K562 (cell line): ENCODE data around the gene THAP9. TPM values are rescaled to one million over a fixed set of nuclear protein-coding genes. Genes with fewer than 3 reads are reported as not detected.
A peak's percentile ranks its signal among the peaks of the same experiment; 100 is the strongest.

Experiments used
- ATF7 ChIP-seq: fragments of 450-650 bp; IDR thresholded peaks from 2 replicates; pipeline ENCODE4 v1.7.1; 2014; ENCODE audit warnings: mild to moderate bottlenecking, moderate library complexity
- BDP1 ChIP-seq: IDR thresholded peaks from 3 replicates; pipeline ENCODE4 v1.6.1; 2011; ENCODE audit not compliant: insufficient read length, insufficient read depth
- CBFB ChIP-seq: sonication (generic); formaldehyde crosslinking; IDR thresholded peaks from 2 replicates; pipeline ENCODE4 v1.4.0; 2020; ENCODE audit warnings: mild to moderate bottlenecking, missing genetic modification reagents
- CC2D1A ChIP-seq: fragments of 450-650 bp; IDR thresholded peaks from 2 replicates; pipeline ENCODE4 v1.6.1; 2017; ENCODE audit warnings: mild to moderate bottlenecking
- FOXA3 ChIP-seq, 2 experiments: fragments of 450-650 bp in 1 of 2; sonication (generic) in 1 of 2; formaldehyde crosslinking; IDR thresholded peaks in 1 of 2; conservative IDR thresholded peaks in 1 of 2; 2 replicates each; pipeline versions ENCODE4 v1.4.0 to v1.8.0; 2020 to 2022; ENCODE audit warnings: mild to moderate bottlenecking in 2 of 2, missing genetic modification reagents in 1 of 2
- GTF2A2 ChIP-seq: IDR thresholded peaks from 2 replicates; pipeline ENCODE4 v1.6.1; 2016; ENCODE audit warnings: mild to moderate bottlenecking, missing genetic modification characterization, missing compliant biosample characterization
- GTF2E2 ChIP-seq: fragments of 200-800 bp; sonication (Bioruptor generic); IDR thresholded peaks from 2 replicates; pipeline ENCODE4 v1.6.1; 2016; ENCODE audit warnings: missing genetic modification characterization, missing compliant biosample characterization
- HOXB6 ChIP-seq: fragments of 250-450 bp; sonication (Bioruptor Pico); IDR thresholded peaks from 2 replicates; pipeline ENCODE4 v1.5.1; 2022; ENCODE audit warnings: mild to moderate bottlenecking, borderline replicate concordance
- KDM2B ChIP-seq: fragments of 250-450 bp; sonication (Bioruptor Pico); IDR thresholded peaks from 2 replicates; pipeline ENCODE4 v1.8.0; 2021; ENCODE audit warnings: mild to moderate bottlenecking, moderate library complexity
- KLF16 ChIP-seq: IDR thresholded peaks from 2 replicates; pipeline ENCODE4 v1.6.1; 2016; ENCODE audit warnings: antibody characterized with exemption
- MAFK ChIP-seq: IDR thresholded peaks from 2 replicates; pipeline ENCODE4 v1.6.1; 2011; ENCODE audit warnings: low read length, improper control_type of control experiment
- MBD1 ChIP-seq: fragments of 250-450 bp; sonication (Bioruptor Pico); IDR thresholded peaks from 2 replicates; pipeline ENCODE4 v1.8.0; 2022; ENCODE audit warnings: inconsistent platforms
- MCM2 ChIP-seq: fragments of 450-650 bp; IDR thresholded peaks from 2 replicates; pipeline ENCODE4 v1.6.1; 2017; ENCODE audit warnings: low read depth, mild to moderate bottlenecking
- MXI1 ChIP-seq: IDR thresholded peaks from 2 replicates; pipeline ENCODE4 v1.6.1; 2011; ENCODE audit warnings: low read depth, mild to moderate bottlenecking, improper control_type of control experiment, low read length
- MYC ChIP-seq, 2 experiments: fragments of 250-450 bp in 1 of 2; sonication (Bioruptor Pico) in 1 of 2; IDR thresholded peaks; 2 replicates each; pipeline versions ENCODE4 v1.5.1 to v1.6.1; 2012 to 2021; ENCODE audit warnings: low read depth in 2 of 2, borderline replicate concordance in 1 of 2, improper control_type of control experiment in 1 of 2, low read length in 1 of 2, mild to moderate bottlenecking in 1 of 2, moderate library complexity in 1 of 2
- POLR3G ChIP-seq: IDR thresholded peaks from 2 replicates; pipeline ENCODE4 v1.6.1; 2011; ENCODE audit not compliant: insufficient read length, insufficient replicate concordance; ENCODE audit errors: extremely low read depth
- PRMT5 ChIP-seq: sonication (generic); formaldehyde crosslinking; IDR thresholded peaks from 2 replicates; pipeline ENCODE4 v1.5.0; 2020; ENCODE audit warnings: missing genetic modification reagents
- SMAD2 ChIP-seq: fragments of 150-350 bp; IDR thresholded peaks from 2 replicates; pipeline ENCODE4 v1.6.1; 2014; ENCODE audit warnings: low read depth, mild to moderate bottlenecking, low read length
- SREBF2 ChIP-seq: sonication (generic); formaldehyde crosslinking; IDR thresholded peaks from 2 replicates; pipeline ENCODE4 v1.4.0; 2020; ENCODE audit warnings: mild to moderate bottlenecking, missing genetic modification reagents
- TBP ChIP-seq: optimal IDR thresholded peaks from 2 replicates; pipeline ENCODE3; 2011; ENCODE audit warnings: low read depth, low read length, improper control_type of control experiment
- ZNF407 ChIP-seq: fragments of 450-650 bp; IDR thresholded peaks from 2 replicates; pipeline ENCODE4 v1.6.1; 2016; ENCODE audit warnings: low read depth
- polyA plus RNA-seq, 8 experiments: library from polyadenylated mRNA; depleted of rRNA in 4 of 8; stranded (reverse) in 5 of 8; unstranded in 3 of 8; fragments of >200 nt; fragmentation: Nextera tagmentation in 2 of 8; fragmentation: Illumina TruSeq in 1 of 8; extraction: Ambion mirVana in 2 of 8; extraction: Trizol in 1 of 8; gene quantifications; 2 replicates each; pipeline versions ENCODE4 v1.2.1 to v1.2.3, GENCODE V29; 2011 to 2014; ENCODE audit warnings: inconsistent platforms in 1 of 8, missing spikeins in 1 of 8
- total RNA-seq, 7 experiments: library from RNA; depleted of rRNA in 6 of 7; stranded (reverse); fragments of >200 nt in 6 of 7; fragmentation: Illumina TruSeq in 2 of 7; extraction: Trizol in 2 of 7; gene quantifications; 2 replicates each; pipeline versions ENCODE4 v1.2.1 to v1.2.3, GENCODE V29; 2011 to 2021; ENCODE audit warnings: low replicate concordance in 1 of 7

THAP9 gene
- total and polyA plus RNA-seq, 9 of the 15 experiments (the other 6 are each of a cell fraction or from before 2014, with no cell fraction given), result 3.4 to 7.0 (median 5.4) TPM

GRCh38 chr4:82901183-82901718 lies 716 bp downstream of the THAP9 start (continued):
- TF ChIP-seq SREBF2 (CRISPR knock-in tag) (no peak), HOXB6 (no peak), ATF7 (no peak), KDM2B (CRISPR knock-in tag) (no peak), MAFK (no peak), GTF2A2 (tag) (no peak), SMAD2 (no peak), GTF2E2 (tag) (no peak), FOXA3 (CRISPR knock-in tag; conservative IDR thresholded peaks at IDR 0.05 in 1 of 2, IDR thresholded peaks at IDR 0.05 in 1 of 2) (no peak), PRMT5 (CRISPR knock-in tag) (no peak), MCM2 (no peak), TBP (no peak), BDP1 (no peak), CC2D1A (peak; percentile 33; the same call in 1 of the 2 replicates), KLF16 (no peak), MBD1 (CRISPR knock-in tag) (no peak), MXI1 (no peak), POLR3G (no peak), MYC (IDR thresholded peaks at IDR 0.05; ENCODE audit: low read depth, low read length) (no peak), MYC (CRISPR knock-in tag; IDR thresholded peaks at IDR 0.05; ENCODE audit: borderline replicate concordance, low read depth) (no peak), ZNF407 (no peak), CBFB (CRISPR knock-in tag) (no peak)
